Measurements from ENCODE around the gene RPTOR. TPM values are rescaled to one million over a fixed set of nuclear protein-coding genes. Genes with fewer than 3 reads are reported as not detected.
"Not testable (repeated sequence)": the region's sequence is repeated elsewhere in the genome, so short reads cannot be mapped to it uniquely, and the experiment has no call there.

Gene RPTOR
- total RNA-seq, 4 donors from 2014 or later, result 19.0 to 48.3 (median 27.3) TPM

- Histone ChIP-seq H3K36me3 (no peaks in the 10 kb centered on the region), H3K4me1 (no peaks in the 10 kb centered on the region), H3K4me3 (no peak overlapping the region), H3K27ac (no peak overlapping the region), H3K27me3 (no peaks in the 10 kb centered on the region), H3K9me3 (no peaks in the 10 kb centered on the region)
- DNase-seq, result no peak
- intact Hi-C loops (cut with DNase I; ENCODE audit: low total_unique reads), result no loop called here
- TF ChIP-seq POLR2A (IDR thresholded peaks at IDR 0.05) (no peak), CTCF (IDR thresholded peaks at IDR 0.05) (no peak)
These were observed 269.9 kb downstream of the RPTOR start for GRCh38 chr17:80814491-80814890.

GRCh38 chr17:80815151-80815681 is 270.6 kb downstream of the RPTOR start:
- H3K36me3 ChIP-seq, result no peaks in the 10 kb centered on the region
- TF ChIP-seq POLR2A (IDR thresholded peaks at IDR 0.05) (no peak), CTCF (IDR thresholded peaks at IDR 0.05) (no peak)
- H3K27me3 ChIP-seq, result no peaks in the 10 kb centered on the region
- H3K4me1 ChIP-seq, result no peaks in the 10 kb centered on the region
- H3K9me3 ChIP-seq, result no peaks in the 10 kb centered on the region
- no peak overlapping the region for H3K4me3 ChIP-seq
- H3K27ac ChIP-seq, result no peak overlapping the region
- DNase-seq, result no peak
- intact Hi-C loops (cut with DNase I; ENCODE audit: low total_unique reads), result no loop called here

GRCh38 chr17:80815718-80816117 is 271.1 kb downstream of the RPTOR start:
- H3K36me3 ChIP-seq; H3K4me3 ChIP-seq; intact Hi-C loops (cut with DNase I; ENCODE audit: low total_unique reads): not testable (repeated sequence)

GRCh38 chr17:80816241-80817103 is 271.8 kb downstream of the RPTOR start:
- no peak for TF ChIP-seq POLR2A (IDR thresholded peaks at IDR 0.05)
- Histone ChIP-seq H3K4me1 (no peaks in the 10 kb centered on the region), H3K9me3 (no peaks in the 10 kb centered on the region), H3K27ac (no peak overlapping the region), H3K4me3 (no peak overlapping the region), H3K27me3 (no peaks in the 10 kb centered on the region), H3K36me3 (no peaks in the 10 kb centered on the region)
- DNase-seq, result no peak
- intact Hi-C loops (cut with DNase I; ENCODE audit: low total_unique reads), result no loop called here

More at GRCh38 chr17:80815718-80816117, 271.1 kb downstream of the RPTOR start:
- H3K27me3 ChIP-seq, H3K4me1 ChIP-seq, DNase-seq, H3K9me3 ChIP-seq, H3K27ac ChIP-seq: not testable (repeated sequence)

GRCh38 chr17:80817321-80817845 is 272.7 kb downstream of the RPTOR start:
- Histone ChIP-seq H3K27ac (no peak overlapping the region), H3K4me1 (no peaks in the 10 kb centered on the region), H3K9me3 (no peaks in the 10 kb centered on the region), H3K36me3 (no peaks in the 10 kb centered on the region), H3K4me3 (no peak overlapping the region), H3K27me3 (no peaks in the 10 kb centered on the region)
- intact Hi-C loops (cut with DNase I; ENCODE audit: low total_unique reads), result no loop called here
- TF ChIP-seq CTCF (IDR thresholded peaks at IDR 0.05), result no peak
- no peak for TF ChIP-seq POLR2A (IDR thresholded peaks at IDR 0.05)
- no peak for DNase-seq

- no peak for DNase-seq
- intact Hi-C loops (cut with DNase I; ENCODE audit: low total_unique reads), result no loop called here
These were observed 273.2 kb downstream of the RPTOR start for GRCh38 chr17:80817861-80818260.

More at GRCh38 chr17:80817861-80818260, 273.2 kb downstream of the RPTOR start:
- no peaks in the 10 kb centered on the region for H3K27me3 ChIP-seq
- no peak overlapping the region for H3K27ac ChIP-seq
- H3K4me3 ChIP-seq, result no peak overlapping the region
- H3K36me3 ChIP-seq, result no peaks in the 10 kb centered on the region
- no peaks in the 10 kb centered on the region for H3K4me1 ChIP-seq
- no peaks in the 10 kb centered on the region for H3K9me3 ChIP-seq
- TF ChIP-seq CTCF (IDR thresholded peaks at IDR 0.05) (no peak), POLR2A (IDR thresholded peaks at IDR 0.05) (no peak)
